Measurements from ENCODE around the gene SSBP4.

- TF ChIP-seq GATA2 (IDR thresholded peaks at IDR 0.05; ENCODE audit: low read depth, low read length): no peak
- TF ChIP-seq GATA3 (IDR thresholded peaks at IDR 0.05; ENCODE audit: low read depth, low read length): no peak
These were observed 33.3 kb upstream of the SSBP4 start, which contains the start of gene GDF15 for GRCh38 chr19:18385675-18386542.

All from SH-SY5Y (cell line).